ENCODE data around the gene FAM3A. TPM values are rescaled to one million over a fixed set of nuclear protein-coding genes. Genes with fewer than 3 reads are reported as not detected.
"Not testable (repeated sequence)": the region's sequence is repeated elsewhere in the genome, so short reads cannot be mapped to it uniquely, and the experiment has no call there.

FAM3A gene, protein sequence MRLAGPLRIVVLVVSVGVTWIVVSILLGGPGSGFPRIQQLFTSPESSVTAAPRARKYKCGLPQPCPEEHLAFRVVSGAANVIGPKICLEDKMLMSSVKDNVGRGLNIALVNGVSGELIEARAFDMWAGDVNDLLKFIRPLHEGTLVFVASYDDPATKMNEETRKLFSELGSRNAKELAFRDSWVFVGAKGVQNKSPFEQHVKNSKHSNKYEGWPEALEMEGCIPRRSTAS
- total RNA-seq, result 9.8 TPM

DNA sequence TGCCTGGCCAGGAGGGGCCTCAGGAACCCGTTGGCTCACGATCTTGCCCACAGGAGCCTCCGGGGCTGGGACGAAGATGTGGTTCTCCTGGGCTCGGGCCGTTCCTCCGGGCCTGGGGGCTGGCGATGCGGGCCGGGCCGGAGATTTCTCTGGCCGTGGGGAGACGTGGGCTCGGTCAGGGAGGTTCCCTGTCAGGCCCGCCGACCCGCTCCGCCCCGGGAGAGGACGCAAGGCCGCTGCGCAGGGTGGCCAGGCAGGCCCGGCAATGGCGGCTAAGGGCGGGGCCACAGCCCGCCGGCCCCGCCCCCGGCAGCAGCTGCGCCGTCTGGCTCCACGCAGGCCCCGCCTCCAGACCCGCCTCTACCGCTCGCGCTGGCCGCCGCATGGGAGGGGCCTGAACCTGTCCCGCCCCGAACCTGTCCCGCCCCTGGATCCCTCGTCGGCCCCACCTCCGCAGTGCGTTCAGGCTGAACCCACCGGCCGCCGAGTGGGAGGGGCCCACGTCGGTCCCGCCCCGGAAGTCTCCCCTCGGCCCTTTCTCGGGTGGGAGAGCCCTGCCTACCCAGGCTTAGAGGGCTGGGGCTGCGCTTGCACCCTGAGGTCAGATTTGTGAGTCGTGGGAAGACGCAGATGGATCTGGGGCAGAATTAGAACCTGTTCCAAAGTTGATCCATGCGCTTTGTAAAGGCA lies at the start of gene FAM3A:
Gene FAM3A (minus strand): TSS at position 267 of the 690 bp plus-strand sequence. CDS start 460 bp downstream, outside the sequence.
- peak; percentile 79 to 83 for DNase-seq (ENCODE audit: low spot score in 2 of 2)
- no peak for FAIRE-seq

DNA sequence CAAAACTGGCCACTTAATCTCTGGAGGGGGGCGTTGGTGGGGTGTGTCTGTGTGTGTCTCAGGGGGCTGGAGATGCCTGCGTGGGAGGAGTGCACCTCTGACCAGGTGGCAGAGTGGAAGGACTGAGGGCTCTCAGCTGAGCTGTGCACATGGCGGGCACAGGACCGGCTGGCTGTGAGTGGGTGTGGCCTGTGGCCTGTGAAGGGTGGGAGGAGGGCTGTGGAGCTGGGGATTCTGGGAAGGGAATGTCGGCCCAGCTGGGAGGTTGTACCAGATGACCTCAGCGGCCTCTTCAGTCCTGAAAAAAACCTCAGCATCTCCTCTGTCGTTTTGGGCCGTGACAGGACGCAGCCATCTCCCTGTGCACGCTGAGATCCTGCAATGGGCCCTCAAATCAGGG lies 46.3 kb upstream of the FAM3A start:
- FAIRE-seq; DNase-seq (ENCODE audit: low spot score in 2 of 2): not testable (repeated sequence)

DNA sequence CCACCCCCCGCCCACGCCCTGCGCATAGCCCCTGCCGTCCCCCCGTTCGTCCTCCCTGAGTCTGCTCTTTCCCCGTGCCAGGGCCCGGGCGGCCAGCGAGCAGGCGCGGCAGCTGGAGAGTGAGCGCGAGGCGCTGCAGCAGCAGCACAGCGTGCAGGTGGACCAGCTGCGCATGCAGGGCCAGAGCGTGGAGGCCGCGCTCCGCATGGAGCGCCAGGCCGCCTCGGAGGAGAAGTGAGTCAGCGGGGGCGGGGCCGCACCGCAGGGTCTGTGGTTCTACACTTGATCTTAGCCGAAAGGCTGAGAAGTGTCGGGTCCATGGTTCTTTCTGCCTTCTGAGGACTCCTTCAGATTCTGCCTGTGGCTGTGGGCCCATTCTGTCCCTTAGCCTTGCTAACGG lies 44.3 kb upstream of the FAM3A start:
- not testable (repeated sequence) for DNase-seq (ENCODE audit: low spot score in 2 of 2); FAIRE-seq

DNA sequence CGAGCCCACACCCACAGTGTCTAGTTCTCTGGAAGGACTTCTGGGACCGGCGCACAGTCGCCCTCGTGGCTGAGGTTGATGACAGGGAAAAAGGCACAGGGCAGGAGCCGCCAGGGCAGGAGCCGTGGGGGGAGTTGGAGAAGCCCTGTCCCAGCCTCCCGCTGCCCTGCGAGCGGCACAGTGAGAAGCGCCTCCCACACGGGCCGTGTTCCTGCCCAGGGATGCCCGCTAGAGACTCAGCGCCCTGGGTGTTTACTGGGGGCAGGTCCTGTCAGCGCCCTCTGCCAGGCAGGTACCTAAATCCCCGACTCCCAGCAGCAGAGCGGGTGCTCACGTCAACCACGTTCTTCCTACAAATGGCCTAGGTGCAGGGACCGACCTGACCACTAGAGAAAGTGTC lies 42.9 kb upstream of the FAM3A start:
- not testable (repeated sequence) for DNase-seq (ENCODE audit: low spot score in 2 of 2); FAIRE-seq

DNA sequence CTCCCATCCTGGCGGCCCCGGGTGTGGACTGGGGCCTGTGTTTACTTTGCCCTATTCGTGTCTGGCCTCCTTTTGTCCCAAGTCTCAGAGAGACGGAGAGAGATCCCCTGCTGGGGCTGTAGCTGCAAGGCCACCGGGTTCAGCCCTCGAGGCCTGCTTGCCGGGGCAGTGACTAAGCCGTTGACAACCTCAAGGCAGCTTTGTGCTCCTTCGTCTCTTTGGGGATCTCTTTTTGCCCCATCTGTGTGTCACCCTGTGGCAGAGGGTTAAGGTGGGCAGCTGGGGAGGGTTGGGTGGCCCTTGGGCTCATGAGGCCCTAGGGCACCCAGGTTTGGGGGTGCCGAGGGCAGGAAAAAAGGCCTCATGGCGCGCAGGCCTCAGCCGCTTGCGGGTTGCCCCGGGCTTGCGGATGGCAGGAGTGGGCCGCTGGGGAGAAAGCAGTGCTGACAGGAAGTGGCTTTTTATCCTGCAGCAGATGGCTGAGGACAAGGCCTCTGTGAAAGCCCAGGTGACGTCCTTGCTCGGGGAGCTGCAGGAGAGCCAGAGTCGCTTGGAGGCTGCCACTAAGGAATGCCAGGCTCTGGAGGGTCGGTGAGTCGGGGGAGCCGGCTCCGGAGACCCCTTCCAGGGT lies 42.1 kb upstream of the FAM3A start:
- not testable (repeated sequence) for DNase-seq (ENCODE audit: low spot score in 2 of 2); FAIRE-seq

DNA sequence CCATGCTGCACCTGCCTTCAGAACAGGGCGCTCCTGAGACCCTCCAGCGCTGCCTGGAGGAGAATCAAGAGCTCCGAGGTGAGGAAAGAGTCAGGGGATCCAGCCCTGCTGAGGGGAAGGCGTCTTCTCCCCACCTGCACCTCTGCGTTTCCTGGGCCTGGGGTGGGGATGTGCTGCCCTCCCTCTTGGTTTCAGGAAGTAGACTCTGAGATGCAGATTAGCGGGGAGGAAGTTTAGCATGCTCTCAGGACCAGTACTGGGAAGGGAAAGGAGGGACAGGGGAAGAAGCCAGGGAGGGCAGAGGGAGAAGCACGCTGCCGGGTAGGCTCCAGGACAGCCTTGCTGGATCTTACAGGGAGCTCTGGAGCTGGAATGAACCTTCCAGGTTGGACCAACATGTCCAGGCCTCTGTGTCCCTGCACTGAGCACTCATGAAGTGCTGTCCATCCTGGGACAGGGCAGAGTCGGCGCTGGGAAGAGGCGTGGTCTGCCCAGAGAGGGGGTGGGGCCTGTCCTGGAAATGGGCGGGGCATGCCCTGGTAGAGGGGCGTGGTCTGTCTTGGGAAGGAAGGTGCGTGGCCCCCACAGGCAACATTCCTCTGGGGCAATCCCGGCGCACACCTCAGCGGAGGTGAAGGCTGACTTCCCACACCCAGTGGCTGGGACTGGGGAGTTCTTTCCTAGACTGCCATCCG lies 36.2 kb upstream of the FAM3A start:
- not testable (repeated sequence) for FAIRE-seq; DNase-seq (ENCODE audit: low spot score in 2 of 2)

DNA sequence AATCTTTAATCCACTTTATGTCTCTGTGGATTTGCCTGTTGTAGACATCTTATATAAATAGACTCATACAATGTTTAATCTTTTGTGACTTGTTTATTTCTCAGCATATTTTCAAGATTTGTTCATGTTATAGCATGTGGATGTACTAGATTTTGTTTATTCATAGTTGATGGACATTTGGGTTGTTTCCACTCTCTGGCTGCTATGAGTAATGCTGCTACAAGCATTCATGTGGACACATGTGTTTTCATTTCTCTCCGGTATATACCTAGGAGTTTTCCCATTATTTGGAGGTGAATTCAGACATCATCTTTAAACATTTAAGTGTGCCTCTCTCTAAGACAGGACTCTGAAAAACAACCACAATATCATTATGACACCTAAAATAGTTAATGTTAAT lies 33.7 kb upstream of the FAM3A start:
- DNase-seq (ENCODE audit: low spot score in 2 of 2) (no peak), FAIRE-seq (no peak)

DNA sequence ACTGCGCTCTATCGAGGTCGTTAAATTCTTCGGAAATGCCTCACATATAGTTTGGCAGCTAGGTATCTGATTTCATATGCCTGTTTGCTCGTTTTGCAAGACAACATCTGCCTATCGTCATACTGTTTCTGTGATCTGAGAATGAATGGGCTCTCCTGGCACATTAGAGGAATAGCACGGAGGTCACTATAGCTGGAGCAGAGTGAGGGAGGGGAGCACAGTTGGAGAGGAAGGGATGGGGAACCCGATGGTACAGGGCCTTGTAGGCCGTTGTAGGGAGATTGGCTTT lies 31.9 kb upstream of the FAM3A start:
- FAIRE-seq (no peak), DNase-seq (ENCODE audit: low spot score in 2 of 2) (no peak)

DNA sequence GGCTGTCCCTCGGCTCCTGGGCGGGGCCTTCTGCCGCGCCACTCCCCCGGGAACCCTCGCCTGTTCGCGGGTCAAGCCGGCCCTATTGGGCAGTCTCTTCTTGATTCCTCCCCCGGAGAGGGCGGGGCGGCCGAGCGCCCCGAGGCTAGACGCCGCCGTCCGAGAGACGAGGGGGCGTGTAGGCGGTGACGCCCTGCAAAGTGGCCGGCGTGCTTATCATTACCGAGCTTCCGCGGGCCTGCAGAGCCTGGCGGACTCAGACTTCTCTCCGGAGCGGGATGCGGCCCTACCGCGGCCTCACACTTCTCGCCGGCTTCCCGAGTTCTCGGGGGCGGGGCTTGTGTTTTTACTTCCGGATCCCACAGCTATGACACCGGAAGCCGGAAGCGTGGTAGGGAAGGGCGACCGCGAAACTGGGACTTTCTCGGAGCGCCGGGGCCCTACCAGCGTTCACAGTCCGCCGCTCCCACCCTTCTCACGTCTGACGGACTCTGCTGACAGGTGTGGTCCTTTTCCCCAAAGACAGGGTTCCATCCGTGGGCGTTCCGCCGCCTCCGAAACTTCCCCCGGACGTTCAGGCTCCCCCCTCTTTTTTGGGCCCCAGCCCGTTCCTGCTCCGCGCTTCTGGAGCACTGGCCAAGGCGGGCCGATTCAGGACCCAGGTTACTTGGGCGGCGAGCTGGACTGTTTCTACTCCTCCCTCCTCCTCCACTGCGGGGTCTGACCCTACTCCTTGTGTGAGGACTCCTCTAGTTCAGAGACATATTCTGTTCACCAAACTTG lies 31.4 kb upstream of the FAM3A start, which contains the start of gene IKBKG:
Gene IKBKG (plus strand): TSS at position 376 of the 783 bp plus-strand sequence. CDS start 4,383 bp downstream, outside the sequence.
- DNase-seq (ENCODE audit: low spot score in 2 of 2) (peak; percentile 93 to 95), FAIRE-seq (no peak)

DNA sequence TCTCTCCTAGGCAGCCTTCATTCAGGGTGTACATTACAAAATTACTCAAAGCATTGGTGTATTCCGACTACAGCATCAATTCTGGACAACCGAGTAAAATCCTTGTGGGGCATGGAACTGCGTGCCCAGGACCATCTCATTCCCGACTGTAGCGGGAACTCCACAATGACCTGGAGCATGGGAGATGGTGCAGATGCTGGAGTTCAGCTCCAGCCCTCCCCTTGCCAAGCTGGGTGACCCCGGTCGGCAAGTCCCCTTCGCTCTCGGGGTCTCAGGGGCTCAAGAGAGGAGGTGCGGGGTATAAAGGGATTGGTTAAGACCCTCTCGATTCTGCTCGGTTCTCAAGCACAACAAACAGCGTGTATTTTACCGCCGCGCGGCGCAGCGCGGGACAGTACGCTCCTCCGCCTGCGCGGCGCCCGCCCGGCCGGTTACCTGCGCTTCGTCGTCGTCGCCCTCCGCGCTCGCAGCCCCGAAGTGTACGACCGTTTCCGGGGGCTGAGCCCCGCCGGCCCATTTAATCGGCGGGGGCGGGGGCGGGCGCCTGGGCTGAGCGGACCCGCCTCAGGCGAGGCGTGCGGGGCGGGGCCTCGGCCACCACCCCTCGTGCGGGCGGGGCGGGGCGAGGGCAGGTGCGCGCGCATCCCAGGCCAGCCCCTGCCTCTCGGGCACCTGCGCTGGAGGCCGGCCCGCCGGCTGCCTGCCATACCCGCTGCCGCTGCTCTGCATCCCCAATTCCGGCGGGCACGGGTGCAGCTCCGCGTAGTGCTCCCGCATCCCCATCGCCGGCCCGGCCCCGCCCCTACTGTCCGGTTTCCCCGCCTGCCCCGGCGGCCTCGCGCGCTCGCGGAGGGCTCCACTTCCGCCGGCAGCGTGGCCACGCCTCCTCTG lies 30.6 kb upstream of the FAM3A start, which contains the start of gene G6PD:
Gene G6PD (minus strand): TSS at position 493 of the 891 bp plus-strand sequence. CDS start 691 bp downstream, outside the sequence.
- peak; percentile 80 to 87 for DNase-seq (ENCODE audit: low spot score in 2 of 2)

DNA sequence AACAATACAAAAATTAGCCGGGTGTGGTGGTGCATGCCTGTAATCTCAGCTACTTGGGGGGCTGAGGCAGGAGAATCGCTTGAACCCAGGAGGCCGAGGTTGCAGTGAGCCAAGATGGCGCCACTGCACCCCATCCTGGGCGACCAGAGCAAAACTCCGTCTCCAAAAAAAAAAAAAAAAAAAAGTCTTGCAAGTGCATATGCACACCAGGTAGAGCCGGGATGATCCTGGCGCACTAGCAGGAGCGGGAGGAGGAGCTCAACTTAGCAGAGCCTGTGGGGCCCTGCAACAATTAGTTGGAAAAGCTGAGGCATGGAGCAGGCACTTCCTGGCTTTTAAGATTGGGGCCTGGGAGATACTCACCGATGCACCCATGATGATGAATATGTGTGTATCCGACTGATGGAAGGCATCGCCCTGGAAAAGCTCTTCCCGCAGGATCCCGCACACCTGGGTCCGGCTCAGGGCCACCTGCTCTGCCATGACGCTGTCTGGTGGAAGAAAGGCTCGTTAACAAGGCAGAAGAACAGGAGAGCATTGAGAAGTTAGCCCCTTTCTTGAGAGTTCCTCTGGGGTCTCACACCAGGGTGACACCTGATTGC lies 29.7 kb upstream of the FAM3A start:
- FAIRE-seq (no peak), DNase-seq (ENCODE audit: low spot score in 2 of 2) (no peak)

More for the DNA sequence above, 30.6 kb upstream of the FAM3A start, which contains the start of gene G6PD:
- no peak for FAIRE-seq

DNA sequence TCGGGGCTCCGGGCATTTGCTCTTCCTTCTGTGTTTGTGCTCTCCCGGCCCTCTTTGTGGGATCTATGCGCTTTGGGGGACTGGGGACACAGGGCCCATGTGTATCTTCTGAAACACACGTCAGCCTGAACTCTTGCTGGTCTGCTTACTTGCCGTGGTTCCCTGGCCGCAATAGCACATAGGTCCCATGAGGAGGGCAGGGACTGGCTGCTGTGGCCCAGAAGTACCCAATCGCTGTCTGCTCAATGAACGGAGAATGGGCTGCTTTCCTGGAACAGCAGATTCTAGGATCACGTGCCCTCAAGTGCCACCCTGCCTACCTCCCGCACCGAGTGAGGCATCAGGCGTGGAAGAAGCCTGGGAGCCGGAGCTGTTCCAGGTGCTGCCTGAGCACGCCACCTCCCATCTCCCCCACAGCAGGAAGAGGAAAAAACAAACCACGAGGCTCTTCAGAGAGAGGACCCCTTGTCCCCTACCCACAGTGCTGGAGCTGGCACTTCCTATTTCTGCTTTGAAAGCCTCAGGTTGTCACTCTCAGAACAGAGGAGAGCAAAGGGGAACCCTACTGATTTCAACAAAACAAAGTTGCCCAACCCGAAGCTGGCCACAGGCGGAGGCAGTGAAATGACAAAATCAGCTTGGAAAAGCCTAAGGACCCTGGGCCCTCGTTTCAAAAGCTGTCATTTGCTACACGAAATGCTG lies 26.8 kb upstream of the FAM3A start:
- no peak for FAIRE-seq
- DNase-seq (ENCODE audit: low spot score in 2 of 2), result no peak

DNA sequence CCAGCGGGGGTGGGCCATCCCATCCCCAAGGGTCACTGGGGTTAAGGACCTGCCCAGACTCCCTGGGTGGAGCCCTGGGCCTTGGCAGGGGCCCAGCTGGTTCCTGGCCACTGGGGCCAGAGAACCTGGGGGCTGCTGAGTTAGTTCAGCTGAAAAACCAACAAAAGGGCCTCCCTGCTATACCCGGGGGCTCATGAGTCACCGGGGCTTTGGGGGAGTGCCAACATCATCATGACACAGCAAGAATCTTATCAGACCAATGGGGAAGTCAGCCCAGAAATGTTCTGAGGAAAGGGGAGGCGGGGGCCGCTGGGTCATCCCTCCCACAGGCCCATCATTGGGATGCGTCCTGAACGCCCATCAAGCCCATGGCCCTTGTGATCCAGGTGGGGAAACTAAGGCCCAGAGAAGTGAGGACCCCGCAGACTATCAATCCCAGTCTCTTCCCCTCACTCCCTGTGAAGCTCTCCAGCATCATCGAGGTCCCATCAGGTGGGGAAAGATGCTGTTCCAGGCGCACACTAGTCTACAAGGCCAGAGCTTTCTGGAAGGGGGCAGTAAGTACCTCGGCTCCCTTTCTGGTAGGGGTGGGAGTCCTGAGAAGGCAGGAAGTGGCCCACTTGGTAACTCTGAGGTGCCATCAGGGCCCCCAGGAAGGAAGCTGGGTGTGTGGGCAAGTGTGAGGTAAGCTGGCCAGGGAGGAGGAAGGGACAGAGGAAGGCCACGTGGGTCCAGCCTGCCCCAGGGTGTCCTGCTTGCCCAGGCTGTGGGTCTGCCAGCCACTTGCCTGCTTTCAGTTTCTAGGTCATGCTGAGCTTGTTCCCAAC lies 26.1 kb upstream of the FAM3A start:
- FAIRE-seq, result no peak
- peak in 1 of 2 donors; percentile 39 for DNase-seq (ENCODE audit: low spot score in 2 of 2)

DNA sequence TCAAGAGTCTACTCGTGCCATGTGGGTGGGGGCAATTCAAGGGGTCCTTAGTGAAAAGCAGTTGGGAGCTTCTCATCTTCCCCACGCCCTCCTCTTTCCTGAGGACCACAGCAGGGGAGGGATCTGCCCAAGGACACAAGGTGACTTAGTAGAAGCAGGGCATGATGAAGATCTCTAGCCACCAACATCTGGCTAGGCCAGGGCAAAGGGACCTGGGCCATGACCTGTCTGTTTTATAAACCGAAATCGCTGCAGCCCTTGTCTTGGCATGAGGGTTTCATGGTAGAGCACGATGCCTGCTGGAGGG lies 25.5 kb upstream of the FAM3A start:
- DNase-seq (ENCODE audit: low spot score in 2 of 2) (no peak), FAIRE-seq (no peak)

DNA sequence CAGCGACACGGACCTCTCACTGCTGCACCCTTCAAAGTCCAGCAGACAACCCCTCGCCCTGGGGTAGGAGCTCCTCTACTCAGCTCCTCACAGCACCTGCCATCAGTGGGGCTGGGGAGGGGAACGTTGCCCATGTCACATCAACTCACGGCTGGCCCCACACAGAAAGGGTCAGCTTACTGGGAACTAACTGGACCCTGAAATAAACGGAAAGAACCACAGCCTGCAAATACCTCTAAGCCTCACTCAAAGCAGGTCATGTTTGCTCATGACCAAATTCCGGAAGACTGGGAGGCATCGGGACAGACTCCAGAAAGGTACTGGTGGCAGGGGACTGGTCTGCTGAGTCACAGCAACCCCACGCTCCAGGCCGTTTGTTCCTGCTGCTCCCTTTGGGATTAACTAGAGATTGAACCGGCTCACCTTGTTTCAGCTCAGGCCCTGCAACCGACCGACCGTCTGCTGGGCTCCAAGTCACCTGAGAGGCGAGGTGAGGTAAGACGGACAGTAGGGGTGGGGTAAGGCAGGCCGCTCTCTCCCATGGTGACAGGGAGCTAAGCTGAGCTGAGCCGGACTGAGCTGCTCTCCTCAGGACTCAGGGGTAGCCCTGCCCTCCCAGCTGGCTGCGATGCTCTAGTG lies 25.0 kb upstream of the FAM3A start:
- FAIRE-seq, result no peak
- DNase-seq (ENCODE audit: low spot score in 2 of 2), result no peak

DNA sequence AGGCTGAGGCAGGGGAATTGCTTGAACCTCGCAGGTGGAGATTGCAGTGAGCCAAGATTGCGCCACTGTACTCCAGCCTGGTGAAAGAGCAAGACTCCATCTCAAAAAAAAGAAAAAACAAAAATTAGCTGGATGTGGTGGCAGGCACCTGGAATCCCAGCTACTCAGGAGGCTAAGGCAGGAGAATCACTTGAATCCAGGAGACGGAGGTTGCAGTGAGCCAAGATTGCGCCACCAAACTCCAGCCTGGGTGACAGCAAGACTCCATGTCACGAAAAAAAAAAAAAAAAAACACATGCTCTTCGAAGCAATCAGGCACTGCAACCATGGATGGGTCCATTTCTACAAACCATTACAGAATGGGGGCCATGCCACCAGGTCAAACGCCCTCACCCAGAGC lies 24.3 kb upstream of the FAM3A start:
- not testable (repeated sequence) for FAIRE-seq; DNase-seq (ENCODE audit: low spot score in 2 of 2)

DNA sequence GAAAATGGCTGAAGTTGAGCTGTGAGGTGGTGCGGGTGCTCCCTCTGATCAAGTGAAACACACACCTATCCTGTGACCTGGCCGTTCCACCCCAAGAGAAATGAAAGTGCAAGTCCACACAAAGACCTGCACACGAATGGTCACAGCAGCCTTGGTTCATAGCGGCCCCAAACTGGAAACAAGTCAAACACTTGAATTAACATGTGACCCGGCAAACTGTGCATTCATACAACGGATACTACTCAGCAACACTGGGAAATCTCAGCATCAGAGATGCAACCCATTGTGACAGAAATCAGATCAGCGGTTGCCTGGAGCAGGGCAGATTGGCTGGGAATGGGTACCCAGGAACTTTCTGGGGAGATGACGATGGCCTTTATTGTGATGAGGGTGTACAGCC lies 23.0 kb upstream of the FAM3A start:
- FAIRE-seq (no peak), DNase-seq (ENCODE audit: low spot score in 2 of 2) (no peak)

Measured in frontal cortex (tissue), 4 donors.